HG03442 (cell line): Measurements from ENCODE around the gene GCSAM.

Source experiments
- ATAC-seq: cut with Tn5 transposase; IDR thresholded peaks from one replicate; pipeline ENCODE4 v1.9.1; 2021; ENCODE audit warnings: mild to moderate bottlenecking, moderate library complexity; ENCODE audit not compliant: unreplicated experiment

GCSAM gene

DNA sequence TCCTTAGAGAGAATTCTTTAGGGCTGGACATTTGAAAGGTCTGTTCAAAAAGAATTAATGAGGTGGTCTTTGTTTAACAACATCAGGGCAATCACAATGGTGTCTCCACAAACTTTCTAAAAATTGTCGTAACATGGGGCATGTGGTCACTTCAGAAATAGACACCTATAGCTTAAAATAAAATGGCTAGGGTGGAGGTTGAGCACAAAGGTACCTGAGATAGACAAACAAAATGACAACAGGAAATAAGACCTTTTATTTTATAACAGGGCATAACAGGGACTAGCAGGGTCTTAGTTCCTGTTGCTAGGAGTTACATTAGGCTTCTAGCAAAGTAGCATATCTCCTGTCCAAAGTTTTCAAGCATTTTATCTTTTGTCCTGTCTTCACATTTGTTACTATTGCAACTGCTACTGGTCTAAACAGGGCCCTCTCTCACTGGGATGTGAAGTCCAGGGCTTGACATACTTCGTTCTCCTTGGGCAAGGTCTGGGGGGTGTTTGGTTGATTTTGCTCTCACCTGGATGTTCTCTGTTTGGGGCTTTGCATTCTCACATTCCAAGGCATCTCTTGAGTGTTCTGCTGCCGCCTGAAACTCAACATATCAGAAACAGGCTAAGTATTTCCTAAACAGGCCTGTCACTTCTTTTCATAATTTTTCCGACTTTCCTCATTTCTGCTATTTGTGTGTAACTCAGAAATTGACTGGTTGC is 3.0 kb downstream of the GCSAM start:
- ATAC-seq: no peak

GRCh38 chr3:112128843-112129727 is 4.0 kb downstream of the GCSAM start:
- ATAC-seq: peak; percentile 36

GRCh38 chr3:112127522-112128494 is 5.2 kb downstream of the GCSAM start:
- ATAC-seq: peak; percentile 30

- no peak for ATAC-seq
These were observed 6.5 kb downstream of the GCSAM start for GRCh38 chr3:112126511-112126911.

DNA sequence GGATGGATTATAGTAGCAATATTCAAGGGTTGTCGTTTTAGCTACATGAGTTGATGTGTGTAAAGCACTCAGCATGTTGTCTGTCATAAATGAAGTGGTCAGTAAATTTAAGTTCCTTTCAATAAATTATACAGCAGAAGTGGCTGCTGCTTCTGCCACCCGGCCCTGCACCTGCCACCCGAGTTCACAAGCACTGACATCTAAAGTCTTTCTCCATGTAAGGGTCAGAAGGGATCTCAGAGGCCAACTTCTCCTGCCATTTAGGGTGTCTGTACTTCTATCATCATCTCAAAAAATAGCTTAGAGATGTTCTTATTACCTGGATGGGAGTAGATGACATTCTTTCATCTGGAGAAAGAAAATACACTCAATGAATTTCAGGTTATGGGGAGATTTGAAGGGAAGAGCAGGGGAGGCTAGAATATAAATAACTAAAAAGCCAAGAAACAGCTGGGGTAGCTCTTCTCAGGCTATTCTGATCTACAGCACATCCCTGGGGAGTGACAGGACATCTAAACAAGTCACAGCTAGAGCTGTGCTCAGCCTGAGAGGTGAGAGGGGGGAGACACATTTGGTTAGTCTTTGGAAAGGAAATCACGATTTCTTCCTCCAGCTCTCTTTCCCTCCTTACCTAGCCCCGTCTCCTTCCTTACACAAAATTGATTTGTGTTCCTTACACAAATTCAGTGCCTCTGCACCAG is 8.0 kb downstream of the GCSAM start:
- no peak for ATAC-seq

DNA sequence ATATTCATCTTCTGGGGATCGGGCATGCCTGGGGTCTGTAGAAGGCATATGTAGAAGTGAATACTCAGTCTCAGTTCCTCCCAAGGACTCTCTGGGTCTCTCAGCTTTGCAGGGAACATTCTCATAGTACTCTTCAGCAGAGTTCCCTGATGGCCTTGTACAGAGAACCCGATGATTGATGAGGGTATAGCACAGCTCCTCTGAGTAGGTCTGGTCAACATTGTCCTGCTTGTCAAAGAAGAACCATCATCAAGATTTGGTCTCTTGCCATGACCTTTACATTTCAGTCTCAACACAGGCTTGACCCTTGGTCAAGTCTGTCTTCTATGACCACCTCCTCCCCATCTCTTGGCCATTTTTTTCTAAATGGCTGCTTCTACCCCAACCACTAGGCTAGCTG is 9.5 kb downstream of the GCSAM start:
- ATAC-seq: no peak

DNA sequence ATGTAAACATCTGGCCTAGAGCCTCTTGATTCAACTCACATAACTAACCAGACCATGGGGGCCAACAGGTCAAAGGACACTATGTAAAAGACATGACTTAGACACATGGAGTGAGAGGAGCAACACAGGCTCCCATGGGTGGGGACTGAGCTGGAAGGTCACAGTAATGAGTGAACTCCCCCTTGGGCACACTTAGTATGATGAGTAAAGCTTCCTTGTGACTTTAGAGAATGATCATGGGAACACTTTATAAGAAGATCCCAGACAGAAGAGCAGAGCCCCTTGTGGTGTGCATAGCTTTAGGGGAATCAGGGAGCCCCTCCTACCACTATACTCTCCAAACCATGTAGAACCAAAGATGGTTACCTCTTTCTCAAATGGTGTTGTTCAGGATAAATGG is 10.2 kb downstream of the GCSAM start:
- ATAC-seq: no peak

DNA sequence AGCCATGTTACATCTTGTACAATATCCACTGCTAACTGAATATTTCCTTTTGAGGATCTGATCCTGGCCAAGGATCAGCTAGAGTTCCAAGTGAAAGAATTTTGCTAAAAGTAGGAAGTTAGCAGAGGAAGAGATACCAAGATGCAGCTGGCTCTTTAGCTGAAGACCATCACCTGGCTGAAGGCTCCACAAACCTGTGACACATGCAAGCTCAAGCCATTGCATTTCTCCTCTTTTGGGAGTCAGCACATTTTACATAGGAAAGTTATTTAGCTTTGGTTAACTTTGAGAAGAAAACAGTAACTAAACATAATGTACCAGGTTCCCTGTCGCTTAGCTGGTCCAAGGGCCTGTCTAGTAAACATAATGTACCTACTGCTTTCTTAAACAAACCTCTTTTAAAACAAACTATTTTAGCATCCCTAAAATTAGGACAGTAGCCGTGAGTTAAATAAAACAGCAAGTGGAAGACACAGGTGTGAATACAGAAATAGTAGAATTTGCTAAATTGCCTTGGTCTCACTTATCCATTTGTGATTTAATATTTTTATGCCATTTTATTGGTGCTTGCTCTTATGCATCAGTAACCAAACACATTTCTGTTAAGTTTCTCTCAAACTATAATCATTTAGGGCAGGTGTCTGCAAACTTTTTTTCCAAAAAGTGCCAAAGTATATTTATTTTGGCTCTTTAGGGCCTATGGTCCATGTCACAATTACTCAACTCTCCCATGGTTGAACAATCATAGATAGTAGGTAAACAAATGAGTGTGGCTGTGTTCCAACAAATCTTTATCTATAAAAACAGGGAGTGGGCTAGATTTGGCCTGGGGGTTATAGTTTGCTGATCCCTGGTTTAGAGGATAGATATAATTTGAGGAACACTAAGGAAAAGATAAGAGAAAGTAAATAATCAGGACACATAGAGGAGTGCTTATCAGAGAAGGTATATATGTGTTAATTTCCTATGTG is 11.2 kb downstream of the GCSAM start:
- no peak for ATAC-seq

- peak; percentile 30 for ATAC-seq
These were observed 12.8 kb downstream of the GCSAM start for GRCh38 chr3:112119962-112120836.

GRCh38 chr3:112117841-112118571 is 15.0 kb downstream of the GCSAM start:
- ATAC-seq: peak; percentile 24

DNA sequence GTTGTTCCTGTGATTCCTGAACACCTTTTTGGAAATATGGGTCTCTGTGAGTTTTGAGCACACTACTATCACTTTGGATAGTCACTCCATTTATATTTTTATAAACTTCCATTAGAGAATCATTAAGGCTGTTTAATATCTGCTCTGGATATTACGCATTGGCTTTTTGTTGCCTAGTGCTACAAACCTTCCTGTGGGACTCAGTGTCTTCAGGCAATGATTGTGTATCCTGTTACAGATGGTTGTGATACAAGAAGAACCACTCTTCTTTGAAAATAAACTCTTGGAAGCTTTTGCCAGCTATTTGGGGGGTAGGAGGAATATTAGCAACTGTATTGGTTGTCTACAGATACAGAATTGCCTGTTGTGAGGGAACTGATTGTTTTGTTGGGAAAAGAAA is 15.6 kb downstream of the GCSAM start:
- no peak for ATAC-seq

GRCh38 chr3:112116748-112117186 is 16.3 kb downstream of the GCSAM start:
- no peak for ATAC-seq

GRCh38 chr3:112115806-112116383 is 17.2 kb downstream of the GCSAM start:
- ATAC-seq: no peak

DNA sequence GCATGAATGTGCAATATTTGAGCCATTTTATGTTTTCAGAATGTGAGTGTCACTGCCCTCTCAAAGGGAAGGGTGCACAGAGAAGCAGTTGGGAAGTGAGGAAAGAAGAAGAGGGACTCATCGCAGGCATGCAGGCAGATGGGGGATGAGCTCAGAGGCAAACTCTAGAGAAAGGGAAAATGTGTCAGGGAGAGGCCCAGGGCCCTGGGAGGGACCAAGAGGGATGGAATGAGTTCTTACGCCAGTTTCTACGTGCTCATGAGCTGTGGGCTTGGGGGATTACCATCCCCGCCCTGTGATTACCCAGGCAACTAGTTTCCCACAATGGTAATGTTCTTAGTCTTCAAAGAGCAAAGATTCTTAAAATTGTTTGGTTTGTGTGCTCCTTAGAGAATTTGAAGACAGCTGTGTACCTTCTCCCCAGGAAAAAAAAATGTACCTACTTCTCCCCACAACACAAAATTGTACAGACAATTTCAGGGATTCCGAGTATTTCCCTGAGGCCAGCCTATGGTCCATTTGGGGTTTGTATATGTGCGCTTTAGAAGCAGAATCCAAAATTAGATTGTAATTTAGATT is 17.8 kb downstream of the GCSAM start:
- ATAC-seq: peak; percentile 43

DNA sequence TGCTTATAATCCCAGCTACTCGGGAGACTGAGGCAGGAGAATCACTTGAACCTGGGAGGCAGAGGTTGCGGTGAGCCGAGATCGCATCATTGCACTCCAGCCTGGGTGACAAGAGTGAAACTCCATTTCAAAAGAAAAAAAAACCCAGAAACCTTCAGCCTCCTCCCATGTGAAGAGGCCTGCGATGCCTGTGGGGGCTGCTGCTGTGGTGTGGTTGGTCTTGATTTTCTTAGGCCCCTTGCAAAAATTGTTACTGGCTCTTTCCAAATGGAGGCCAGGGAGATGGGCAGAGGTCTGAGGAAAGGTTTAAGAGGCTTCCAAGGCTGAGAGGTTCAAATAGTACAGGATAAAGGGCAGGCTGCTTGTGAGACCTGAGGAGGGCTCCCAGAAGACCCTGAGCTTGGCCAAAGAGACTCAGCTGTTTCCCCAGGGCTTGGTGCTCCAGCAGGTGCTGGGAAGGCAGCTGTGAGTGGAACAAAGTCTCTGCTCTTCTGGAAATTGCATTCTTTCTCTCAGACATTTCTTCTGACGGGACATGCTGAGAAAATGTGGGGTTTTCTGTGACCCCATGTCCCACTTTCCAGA is 18.4 kb downstream of the GCSAM start:
- no peak for ATAC-seq

DNA sequence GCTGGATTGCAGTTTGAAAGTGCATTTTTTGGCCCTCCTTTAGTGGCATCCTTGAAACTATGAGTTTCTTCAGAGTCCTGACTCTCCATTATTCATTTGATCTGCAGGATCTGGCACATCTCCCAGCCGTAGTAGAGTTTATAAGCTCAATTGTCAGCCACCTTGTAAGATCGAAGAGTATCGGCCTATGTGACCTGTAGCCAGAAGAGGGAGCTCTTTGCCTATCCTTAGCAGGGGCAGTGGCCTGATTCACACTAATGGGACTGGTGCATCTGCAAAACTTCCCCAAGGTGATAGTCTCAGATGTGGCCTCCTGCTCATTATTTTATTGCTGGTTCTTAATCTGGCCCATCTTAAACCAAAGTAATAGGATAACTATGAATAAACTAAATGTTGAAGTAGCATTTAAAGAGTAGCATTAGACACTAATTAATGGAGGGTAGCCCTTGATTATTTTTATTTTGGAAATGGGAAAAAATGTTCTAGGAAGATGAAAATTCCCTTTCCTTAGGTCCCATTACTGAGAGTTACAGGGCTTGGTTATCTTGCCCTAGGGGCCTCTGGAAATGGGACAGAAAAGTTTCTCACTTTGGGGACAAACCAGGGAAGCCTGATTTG is 21.2 kb downstream of the GCSAM start:
- ATAC-seq: peak; percentile 47
